GM18517 (cell line): ENCODE data around the gene MME.

Experiments
- ATAC-seq: cut with Tn5 transposase; IDR thresholded peaks from one replicate; pipeline ENCODE4 v1.9.1; 2021; ENCODE audit warnings: mild to moderate bottlenecking, moderate library complexity; ENCODE audit not compliant: unreplicated experiment

MME gene

GRCh38 chr3:155079746-155080487 is at the start of gene MME:
MME (plus strand) TSS chr3:155080319; CDS start chr3:155084168, 3,849 bp downstream.
- no peak for ATAC-seq

- no peak for ATAC-seq
Measured at GRCh38 chr3:155031186-155031585, 48.9 kb upstream of the MME start.

- no peak for ATAC-seq
Measured at GRCh38 chr3:155032918-155033317, 47.2 kb upstream of the MME start.

- ATAC-seq = no peak
Measured at GRCh38 chr3:155034786-155035185, 45.3 kb upstream of the MME start.

- no peak for ATAC-seq
Measured at GRCh38 chr3:155035553-155035952, 44.6 kb upstream of the MME start.

GRCh38 chr3:155037508-155038202 is 42.5 kb upstream of the MME start:
- ATAC-seq = no peak

GRCh38 chr3:155038203-155038554 is 41.9 kb upstream of the MME start:
- no peak for ATAC-seq

GRCh38 chr3:155046935-155047334 is 33.2 kb upstream of the MME start:
- no peak for ATAC-seq

GRCh38 chr3:155047672-155048071 is 32.4 kb upstream of the MME start:
- ATAC-seq = no peak

- ATAC-seq = no peak
Measured at GRCh38 chr3:155049959-155050358, 30.2 kb upstream of the MME start.

GRCh38 chr3:155052470-155052869 is 27.6 kb upstream of the MME start:
- no peak for ATAC-seq

- ATAC-seq = no peak
Measured at GRCh38 chr3:155053756-155054155, 26.4 kb upstream of the MME start.

- no peak for ATAC-seq
Measured at GRCh38 chr3:155064920-155065319, 15.2 kb upstream of the MME start.

- ATAC-seq = no peak
Measured at GRCh38 chr3:155065537-155065936, 14.6 kb upstream of the MME start.

GRCh38 chr3:155069729-155070128 is 10.4 kb upstream of the MME start:
- no peak for ATAC-seq

- ATAC-seq = no peak
Measured at GRCh38 chr3:155070316-155070715, 9.8 kb upstream of the MME start.

GRCh38 chr3:155070932-155071387 is 9.2 kb upstream of the MME start:
- no peak for ATAC-seq

- no peak for ATAC-seq
Measured at GRCh38 chr3:155075200-155075599, 4.9 kb upstream of the MME start.

GRCh38 chr3:155076888-155077287 is 3.2 kb upstream of the MME start:
- no peak for ATAC-seq

GRCh38 chr3:155078711-155079467 is 1.2 kb upstream of the MME start:
- no peak for ATAC-seq

- ATAC-seq = no peak
Measured at GRCh38 chr3:155079468-155079745, 712 bp upstream of the MME start.

- no peak for ATAC-seq
Measured at GRCh38 chr3:155080692-155081091, 573 bp downstream of the MME start.
